MCF 10A (cell line): ENCODE results near the gene GSTM2. TPM values are rescaled to one million over a fixed set of nuclear protein-coding genes. Genes with fewer than 3 reads are reported as not detected.
A peak's percentile ranks its signal among the peaks of the same experiment; 100 is the strongest.

Source experiments
- BruUV-seq: library from RNA; stranded (reverse); fragments of 400-500 nt; replicated peaks from 2 replicates; lab custom pipeline; 2021; lab: Mats Ljungman, UMichigan
- CTCF ChIA-PET: fragments of 300-600 bp; sonication (Branson Sonifier 250); formaldehyde crosslinking; extraction: SDS; loops from one replicate; lab custom pipeline; 2021; ENCODE audit warnings: antibody characterized with exemption, inconsistent platforms; lab: Yijun Ruan, JAX
- POLR2A ChIA-PET: fragments of 300-600, 350-650 bp; sonication (Branson Sonifier 250); formaldehyde crosslinking; extraction: SDS; loops from one replicate; lab custom pipeline; 2020; ENCODE audit warnings: antibody characterized with exemption, inconsistent platforms; lab: Yijun Ruan, JAX
- DNase-seq: peaks from one replicate; pipeline ENCODE4 v3.0.0-alpha.2; 2018; ENCODE audit not compliant: unreplicated experiment
- H3K27ac Mint-ChIP-seq: one replicate; pipeline ENCODE4 v1.8.0; 2022; ENCODE audit warnings: mild to moderate bottlenecking, low read depth, mixed read lengths; ENCODE audit not compliant: unreplicated experiment
- H3K27me3 Mint-ChIP-seq: one replicate; pipeline ENCODE4 v1.8.0; 2022; ENCODE audit warnings: mixed read lengths; ENCODE audit not compliant: insufficient read depth, unreplicated experiment
- H3K36me3 Mint-ChIP-seq: one replicate; pipeline ENCODE4 v1.8.0; 2022; ENCODE audit warnings: mild to moderate bottlenecking, moderate library complexity, mixed read lengths; ENCODE audit not compliant: insufficient read depth, unreplicated experiment
- H3K4me1 Mint-ChIP-seq: one replicate; pipeline ENCODE4 v1.8.0; 2022; ENCODE audit warnings: mixed read lengths; ENCODE audit not compliant: insufficient read depth, unreplicated experiment
- H3K4me3 Mint-ChIP-seq: one replicate; pipeline ENCODE4 v1.8.0; 2022; ENCODE audit warnings: mild to moderate bottlenecking, moderate library complexity, mixed read lengths; ENCODE audit not compliant: unreplicated experiment
- H3K9me3 Mint-ChIP-seq: one replicate; pipeline ENCODE4 v1.8.0; 2022; ENCODE audit warnings: mixed read lengths; ENCODE audit not compliant: unreplicated experiment
- CTCF ChIP-seq: fragments of 200-600 bp; IDR thresholded peaks from one replicate; pipeline ENCODE4 v1.8.0; 2022; ENCODE audit warnings: antibody characterized with exemption, mild to moderate bottlenecking; ENCODE audit not compliant: unreplicated experiment
- intact Hi-C: fragments of 100-400 bp; cut with micrococcal nuclease; formaldehyde crosslinking; loops from 2 replicates; pipeline ENCODE4 v1.14.1; 2022
- total RNA-seq: library from RNA; stranded (reverse); gene quantifications from 2 replicates; pipeline ENCODE4 v1.2.3, GENCODE V29; 2022

The GSTM2 gene
- total RNA-seq, 1 experiment from 2014 or later: 0.70 TPM

GRCh38 chr1:109655615-109656519 is 12.0 kb upstream of the GSTM2 start, which contains the start of gene GSTM4:
GSTM4 (plus strand) TSS chr1:109656099; CDS start chr1:109656390, 291 bp downstream.
- ChIA-PET CTCF (interaction anchor here (0.6 to 4.0 kb wide), 11 partner anchors 12 to 445 kb away, joined by 3 to 28 read pairs (median 4); partner anchors contain the start of genes AHCYL1 and CYB561D1), POLR2A (interaction anchor here (1.1 to 2.2 kb wide), 3 partner anchors 107 to 118 kb away, joined by 3 to 9 read pairs (median 6); partner anchors contain the start of gene GNAI3)
- peak; percentile 52 for DNase-seq
- peaks cover 6% of the 10 kb centered on the region for H3K36me3 Mint-ChIP-seq
- BruUV-seq: no TSS peak
- no peaks in the 10 kb centered on the region for H3K9me3 Mint-ChIP-seq
- peak within 1 kb of the TSS; percentile 81 for H3K4me3 Mint-ChIP-seq
- no peaks in the 10 kb centered on the region for H3K4me1 Mint-ChIP-seq
- peak within 1 kb of the TSS; percentile 67 for H3K27ac Mint-ChIP-seq
- intact Hi-C loops: no loop called here
- peaks cover 32% of the 10 kb centered on the region for H3K27me3 Mint-ChIP-seq
- TF ChIP-seq CTCF: no peak

GRCh38 chr1:109657395-109657794 is 10.5 kb upstream of the GSTM2 start:
- Mint-ChIP-seq H3K27me3 (peaks cover 23% of the 10 kb centered on the region), H3K4me3 (no peak overlapping the region), H3K27ac (no peak overlapping the region), H3K9me3 (no peaks in the 10 kb centered on the region), H3K4me1 (no peaks in the 10 kb centered on the region), H3K36me3 (no peaks in the 10 kb centered on the region)
- TF ChIP-seq CTCF: no peak
- BruUV-seq: no TSS peak
- DNase-seq: no peak
- ChIA-PET CTCF (interaction anchor here (1.0 to 4.0 kb wide), 4 partner anchors 13 to 327 kb away, joined by 3 to 28 read pairs (median 5); partner anchors contain the start of gene AHCYL1), POLR2A (interaction anchor here (0.6 to 2.2 kb wide), 2 partner anchors 109 to 651 kb away, joined by 3 to 9 read pairs; partner anchors contain the start of gene GNAI3)
- intact Hi-C loops: no loop called here

- TF ChIP-seq CTCF: no peak
These were observed 9.9 kb upstream of the GSTM2 start for GRCh38 chr1:109657970-109658369.

More at GRCh38 chr1:109657970-109658369, 9.9 kb upstream of the GSTM2 start:
- CTCF ChIA-PET: interaction anchor here (0.6 to 1.2 kb wide), 6 partner anchors 9 to 327 kb away, joined by 3 to 8 read pairs (median 3); partner anchors contain the start of gene AHCYL1
- no peaks in the 10 kb centered on the region for H3K36me3 Mint-ChIP-seq
- no peak overlapping the region for H3K27ac Mint-ChIP-seq
- intact Hi-C loops: no loop called here
- no peak for DNase-seq
- H3K4me3 Mint-ChIP-seq: no peak overlapping the region
- POLR2A ChIA-PET: interaction anchor here (0.6 to 0.7 kb wide), 2 partner anchors 12 to 650 kb away, joined by 3 to 4 read pairs; no protein-coding TSS in a partner anchor
- BruUV-seq: no TSS peak
- H3K4me1 Mint-ChIP-seq: no peaks in the 10 kb centered on the region
- H3K9me3 Mint-ChIP-seq: no peaks in the 10 kb centered on the region
- H3K27me3 Mint-ChIP-seq: peaks cover 22% of the 10 kb centered on the region
